GM12878 (cell line): ENCODE data around the gene HNMT. TPM values are rescaled to one million over a fixed set of nuclear protein-coding genes. Genes with fewer than 3 reads are reported as not detected.

Source experiments
- ATAC-seq: fragments of 200-7000 bp; cut with Tn5 transposase; 3 replicates; pipeline ENCODE4 v1.9.1; 2020; ENCODE audit warnings: mild to moderate bottlenecking, moderate library complexity
- BruUV-seq: library from RNA; stranded (reverse); fragments of 400-500 nt; replicated peaks from 2 replicates; lab custom pipeline; 2021; lab: Mats Ljungman, UMichigan
- CTCF ChIA-PET: fragments of 300-600 bp; sonication (Branson Sonifier 250); formaldehyde crosslinking; extraction: SDS; loops from one replicate; lab custom pipeline; 2021; ENCODE audit warnings: inconsistent platforms; lab: Yijun Ruan, JAX
- POLR2A ChIA-PET: fragments of 350-600 bp; formaldehyde crosslinking; extraction: SDS; loops from one replicate; lab custom pipeline; 2021; ENCODE audit warnings: inconsistent platforms; lab: Charles Lee
- RAD21 ChIA-PET: fragments of 300-600 bp; sonication (Branson Sonifier 250); formaldehyde crosslinking; loops from one replicate; lab custom pipeline; 2023; ENCODE audit warnings: antibody characterized with exemption; ENCODE audit not compliant: unreplicated experiment; lab: Charles Lee
- SMC1A ChIA-PET: fragments of 300-600 bp; sonication (Branson Sonifier 250); formaldehyde crosslinking; loops from one replicate; lab custom pipeline; 2023; ENCODE audit not compliant: unreplicated experiment, uncharacterized antibody; lab: Charles Lee
- DNase-seq: peaks from one replicate; pipeline ENCODE4 v3.0.0-alpha.2; 2011; ENCODE audit warnings: low read depth, low spot score
- FAIRE-seq: peaks from 3 replicates; lab custom pipeline; 2011; peaks lifted over from hg19 to GRCh38; lab: Jason Lieb, UNC
- H2AFZ ChIP-seq: 2 replicates; pipeline ENCODE4 v1.6.0; 2011; ENCODE audit warnings: low read depth, low read length, control low read depth; ENCODE audit not compliant: control insufficient read depth
- H3K27ac ChIP-seq: 2 replicates; pipeline ENCODE4 v1.5.1; 2011; ENCODE audit warnings: control low read depth; ENCODE audit not compliant: control insufficient read depth, insufficient read depth
- H3K27me3 ChIP-seq, 2 experiments: replicated peaks in 1 of 2; 2 replicates each; pipeline versions ENCODE4 v1.6.0 to v1.6.1; 2011; ENCODE audit warnings: low read length in 1 of 2; ENCODE audit not compliant: control insufficient read depth in 2 of 2, insufficient read depth in 2 of 2
- H3K36me3 ChIP-seq, 2 experiments: 2 replicates each; pipeline ENCODE4 v1.5.1; 2011; ENCODE audit warnings: low read length in 1 of 2; ENCODE audit not compliant: control insufficient read depth in 2 of 2, insufficient read depth in 2 of 2
- H3K4me1 ChIP-seq: 2 replicates; pipeline ENCODE4 v1.6.1; 2011; ENCODE audit warnings: mild to moderate bottlenecking, low read length, moderate library complexity, mixed read lengths; ENCODE audit not compliant: control insufficient read depth, insufficient read depth
- H3K4me2 ChIP-seq: 2 replicates; pipeline ENCODE4 v1.6.0; 2011; ENCODE audit warnings: control low read depth; ENCODE audit not compliant: control insufficient read depth, insufficient read depth
- H3K4me3 ChIP-seq: fragments of 200-600 bp; sonication (generic); 2 replicates; pipeline ENCODE4 v1.5.1; 2016
- H3K79me2 ChIP-seq: 2 replicates; pipeline ENCODE4 v1.6.0; 2011; ENCODE audit warnings: low read length; ENCODE audit not compliant: control insufficient read depth, insufficient read depth
- H3K9ac ChIP-seq: 2 replicates; pipeline ENCODE4 v1.8.0; 2011; ENCODE audit warnings: low read length, control low read depth, mixed read lengths; ENCODE audit not compliant: control insufficient read depth, insufficient read depth
- H3K9me3 ChIP-seq: replicated peaks from 3 replicates; pipeline ENCODE4 v1.5.1; 2011; ENCODE audit warnings: mild to moderate bottlenecking, low read length; ENCODE audit not compliant: control insufficient read depth, insufficient read depth
- H4K20me1 ChIP-seq: 2 replicates; pipeline ENCODE4 v1.6.0; 2011; ENCODE audit not compliant: control insufficient read depth, insufficient read depth
- BMI1 ChIP-seq: fragments of 450-650 bp; IDR thresholded peaks from 2 replicates; pipeline ENCODE4 v1.6.1; 2016; ENCODE audit warnings: mild to moderate bottlenecking, moderate library complexity, borderline replicate concordance
- CEBPZ ChIP-seq: fragments of 150-350 bp; IDR thresholded peaks from 2 replicates; pipeline ENCODE4 v1.6.1; 2016; ENCODE audit warnings: low read depth, low read length
- CHD2 ChIP-seq: IDR thresholded peaks from 2 replicates; pipeline ENCODE4 v1.6.1; 2011; ENCODE audit warnings: low read depth, low read length, improper control_type of control experiment, borderline replicate concordance
- EED ChIP-seq: sonication (generic); IDR thresholded peaks from 2 replicates; pipeline ENCODE4 v1.6.1; 2016; ENCODE audit warnings: antibody characterized with exemption, low read depth
- ESRRA ChIP-seq: IDR thresholded peaks from 2 replicates; pipeline ENCODE4 v1.6.1; 2012; ENCODE audit warnings: mild to moderate bottlenecking, low read length, improper control_type of control experiment
- GATAD2B ChIP-seq: fragments of 450-650 bp; conservative IDR thresholded peaks from 2 replicates; pipeline ENCODE4 v1.6.1; 2017; ENCODE audit warnings: low read depth, mild to moderate bottlenecking, moderate library complexity
- HDGF ChIP-seq: fragments of 450-650 bp; IDR thresholded peaks from 2 replicates; pipeline ENCODE4 v1.6.1; 2016; ENCODE audit warnings: antibody characterized with exemption
- JUNB ChIP-seq: IDR thresholded peaks from 2 replicates; pipeline ENCODE4 v1.6.1; 2016; ENCODE audit warnings: antibody characterized with exemption, mild to moderate bottlenecking
- MEF2A ChIP-seq: IDR thresholded peaks from 2 replicates; pipeline ENCODE4 v1.6.1; 2011; ENCODE audit warnings: low read depth, mild to moderate bottlenecking, low read length, moderate library complexity; ENCODE audit not compliant: insufficient read depth
- MYC ChIP-seq: IDR thresholded peaks from 2 replicates; pipeline ENCODE4 v1.6.1; 2011; ENCODE audit warnings: mild to moderate bottlenecking, low read length, moderate library complexity, inconsistent platforms; ENCODE audit not compliant: insufficient read depth, insufficient replicate concordance, insufficient read length, severe bottlenecking
- PAX5 ChIP-seq: IDR thresholded peaks from 2 replicates; pipeline ENCODE4 v1.6.1; 2011; ENCODE audit warnings: low read depth, low read length, borderline replicate concordance
- PRDM15 ChIP-seq: fragments of 450-650 bp; formaldehyde crosslinking; IDR thresholded peaks from 2 replicates; pipeline ENCODE4 v1.4.0; 2020; ENCODE audit warnings: mild to moderate bottlenecking, moderate library complexity
- RAD21 ChIP-seq: IDR thresholded peaks from 2 replicates; pipeline ENCODE4 v1.6.1; 2011; ENCODE audit warnings: mild to moderate bottlenecking, low read depth, low read length, moderate library complexity; ENCODE audit not compliant: insufficient read depth
- SIX5 ChIP-seq: IDR thresholded peaks from 2 replicates; pipeline ENCODE4 v1.6.1; 2011; ENCODE audit warnings: mild to moderate bottlenecking, low read depth, low read length, moderate library complexity; ENCODE audit not compliant: severe bottlenecking
- ZBTB11 ChIP-seq: fragments of 450-650 bp; formaldehyde crosslinking; IDR thresholded peaks from 2 replicates; pipeline ENCODE4 v1.5.0; 2022; ENCODE audit warnings: mild to moderate bottlenecking, missing genetic modification characterization
- WGBS: methylation state at CpG from one replicate; pipeline ENCODE4 v1.1.6; 2016; ENCODE audit warnings: low lambda C conversion rate; ENCODE audit not compliant: insufficient replicate concordance, insufficient coverage; ENCODE audit errors: missing lambda C conversion rate; 5-methylcytosine and 5-hydroxymethylcytosine counted together
- in situ Hi-C: fragments of 300-500 bp; cut with MboI; formaldehyde crosslinking; loops from 9 replicates; pipeline ENCODE4 v1.14.3; 2018; ENCODE audit warnings: mixed read lengths
- intact Hi-C: fragments of 100-400 bp; cut with micrococcal nuclease; formaldehyde crosslinking; loops from one replicate; pipeline ENCODE4 v1.14.2; 2022; ENCODE audit not compliant: unreplicated experiment
- polyA plus RNA-seq, 11 experiments: library from polyadenylated mRNA; depleted of rRNA in 4 of 11; unstranded in 6 of 11; stranded (reverse) in 5 of 11; fragments of >200 nt; fragmentation: Nextera tagmentation in 4 of 11; fragmentation: Illumina TruSeq in 1 of 11; extraction: Ambion mirVana in 4 of 11; extraction: Trizol in 1 of 11; gene quantifications; 1 replicate in 1 of 11; 2 replicates in 10 of 11; pipeline versions ENCODE4 v1.2.1 to v1.2.3, GENCODE V29; 2011 to 2016; ENCODE audit warnings: inconsistent platforms in 2 of 11, missing spikeins in 2 of 11, low read depth in 1 of 11
- total RNA-seq, 4 experiments: library from RNA; depleted of rRNA in 3 of 4; stranded (reverse); fragments of >200 nt in 3 of 4; fragmentation: Illumina TruSeq in 1 of 4; extraction: Trizol in 1 of 4; gene quantifications; 2 replicates each; pipeline versions ENCODE4 v1.2.1 to v1.2.3, GENCODE V29; 2013 to 2021

The HNMT gene
- total and polyA plus RNA-seq, 10 of the 15 experiments (the other 5 are each of a cell fraction or from before 2014, with no cell fraction given) = not detected

DNA sequence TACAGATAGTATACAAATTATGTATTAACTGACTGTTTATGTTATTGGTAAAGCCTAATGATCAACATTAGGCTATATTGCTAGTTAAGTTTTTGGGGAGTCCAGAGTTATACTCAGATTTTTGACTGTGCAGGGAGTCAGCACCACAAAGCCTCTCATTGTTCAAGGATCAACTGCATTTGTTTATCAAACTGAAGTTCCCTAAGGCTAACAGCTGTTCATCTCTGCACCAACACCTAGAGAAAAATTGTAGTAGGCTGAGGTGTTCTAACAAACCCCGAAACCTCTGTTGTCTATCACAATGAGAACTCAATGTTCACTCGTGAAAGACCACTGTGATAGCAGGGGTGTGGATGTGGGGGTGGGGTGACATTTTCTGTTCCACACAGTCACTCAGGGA lies 97.7 kb downstream of the HNMT start:
- RAD21 ChIA-PET = no interaction called here
- H3K27me3 ChIP-seq = no peaks in the 10 kb centered on the region
- 0% methylated on average over 2 of the region's 2 CpGs for WGBS
- intact Hi-C loops (no loop called here), in situ Hi-C loops (no loop called here)
- H3K27ac ChIP-seq = no peak overlapping the region
- ATAC-seq (no peak), DNase-seq (no peak), FAIRE-seq (no peak)
- H4K20me1 ChIP-seq = no peaks in the 10 kb centered on the region
- H3K36me3 ChIP-seq = no peaks in the 10 kb centered on the region
- no peak overlapping the region for H2AFZ ChIP-seq
- H3K4me3 ChIP-seq = no peak overlapping the region
- SMC1A ChIA-PET = interaction anchor here (1.0 kb wide), 1 partner anchor 15 kb away, joined by 4 read pairs; no protein-coding TSS in a partner anchor
- BruUV-seq = no TSS peak
- no peaks in the 10 kb centered on the region for H3K4me1 ChIP-seq
- H3K9me3 ChIP-seq = no peaks in the 10 kb centered on the region
- H3K4me2 ChIP-seq = no peak overlapping the region
- no peaks in the 10 kb centered on the region for H3K79me2 ChIP-seq
- CTCF ChIA-PET = no interaction called here
- no peak overlapping the region for H3K9ac ChIP-seq
- POLR2A ChIA-PET = no interaction called here
- TF ChIP-seq EED = no peak
- no peak for TF ChIP-seq ESRRA
- no peak for TF ChIP-seq SIX5
- no peak for TF ChIP-seq MEF2A
- no peak for TF ChIP-seq GATAD2B
- no peak for TF ChIP-seq JUNB
- no peak for TF ChIP-seq CEBPZ
- TF ChIP-seq MYC = no peak
- no peak for TF ChIP-seq RAD21
- TF ChIP-seq PAX5 = no peak
- no peak for TF ChIP-seq ZBTB11
- TF ChIP-seq HDGF = no peak
- TF ChIP-seq BMI1 = no peak
- no peak for TF ChIP-seq CHD2
- no peak for TF ChIP-seq PRDM15
